ENCODE measurements around the gene ABHD17A. TPM values are rescaled to one million over a fixed set of nuclear protein-coding genes. Genes with fewer than 3 reads are reported as not detected.
A peak's percentile ranks its signal among the peaks of the same experiment; 100 is the strongest.

Gene ABHD17A
- total and polyA plus RNA-seq, 9 of the 15 experiments (the other 6 are each of a cell fraction or from before 2014, with no cell fraction given) = 0.04 to 135 (median 21.8) TPM; not detected in 1

DNA sequence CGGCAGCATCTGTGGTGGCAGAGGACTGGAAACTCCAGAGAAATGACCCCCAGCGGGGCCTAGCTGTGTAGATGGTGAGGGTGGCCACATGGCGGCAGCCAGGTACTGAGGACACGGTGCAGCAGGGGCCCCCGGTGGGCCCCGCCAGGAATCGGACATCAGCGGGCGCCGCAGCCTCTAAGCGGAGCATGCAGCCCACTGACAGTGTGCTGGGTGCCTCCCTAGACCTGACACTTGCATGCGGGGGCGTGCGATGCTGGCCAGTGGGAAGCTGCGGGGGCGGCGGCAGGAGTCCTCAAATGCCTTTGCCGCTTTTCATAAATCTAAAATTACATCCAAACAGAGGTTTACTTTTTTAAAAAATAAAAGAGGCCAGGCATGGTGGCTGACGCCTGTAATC, 36.0 kb upstream of the ABHD17A start (continued):
- no peak for TF ChIP-seq KAT7 (CRISPR knock-in tag; IDR thresholded peaks at IDR 0.05; ENCODE audit: borderline replicate concordance)

DNA sequence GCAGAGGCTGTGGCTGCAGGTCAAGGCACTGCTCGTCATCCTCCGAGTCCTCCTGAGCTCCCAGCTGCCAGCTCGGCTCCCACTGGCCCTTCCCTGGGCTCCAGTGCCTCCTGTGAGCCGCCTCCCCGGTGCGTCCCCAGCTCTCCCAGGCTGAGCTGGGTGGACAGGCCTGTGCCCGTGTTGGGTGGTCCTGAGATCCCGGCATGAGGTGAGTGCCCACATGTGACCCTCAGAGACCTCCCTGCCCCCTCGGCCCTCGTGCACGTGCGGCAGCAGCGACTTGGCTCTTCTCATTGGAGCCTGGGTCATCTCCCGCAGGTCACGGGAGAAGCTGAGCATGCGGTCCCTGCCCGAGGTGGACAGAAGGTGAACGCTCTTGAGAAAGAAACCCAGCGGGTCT, 35.3 kb upstream of the ABHD17A start:
- Histone ChIP-seq H3K36me3 (ENCODE audit: control insufficient read depth, insufficient read depth, low read length) (peaks cover 68% of the 10 kb centered on the region; the same call in 2 of the 3 replicates), H3K4me2 (ENCODE audit: insufficient read depth, low read length) (no peak overlapping the region), H3K27ac (ENCODE audit: extremely low read depth, low read depth, low read length) (no peak overlapping the region), H3K9ac (ENCODE audit: insufficient read depth in 1 of 2, low read depth in 2 of 2, low read length in 2 of 2) (peak overlapping the region in 1 of 2 experiments; percentile 61; a peak in 2 of 4 replicates), H3K79me2 (ENCODE audit: control insufficient read depth, insufficient read depth, low read length) (no peaks in the 10 kb centered on the region), H3K9me3 (replicated peaks; ENCODE audit: control insufficient read depth, insufficient read depth, low read depth, low read length) (no peaks in the 10 kb centered on the region; the same call in 1 of the 2 replicates), H3K27me3 (ENCODE audit: control insufficient read depth in 2 of 2, insufficient read depth in 2 of 2, low read length in 2 of 2) (no peaks in the 10 kb centered on the region), H4K20me1 (replicated peaks; ENCODE audit: control insufficient read depth, insufficient read depth, low read length) (no peaks in the 10 kb centered on the region), H3K4me1 (replicated peaks in 1 of 2; ENCODE audit: control insufficient read depth in 2 of 2, insufficient read depth in 2 of 2, low read length in 2 of 2) (peaks cover 0 to 41% of the 10 kb centered on the region in 2 experiments; a peak in 2 of 5 replicates), H3K4me3 (no peak overlapping the region), H3K9me1 (ENCODE audit: control insufficient read depth, insufficient read depth, low read length) (no peaks in the 10 kb centered on the region), H2AFZ (ENCODE audit: low read depth, low read length) (no peak overlapping the region)
- 95% methylated on average over 18 of the region's 19 CpGs for WGBS (ENCODE audit: insufficient coverage, low coverage, missing lambda C conversion rate)
- no peak for DNase-seq (ENCODE audit: extremely low read depth in 1 of 4, low spot score in 3 of 4)
- CTCF ChIA-PET (ENCODE audit: low intra/inter-chr PET ratio) = interaction anchor here (0.5 kb wide), 1 partner anchor 149 kb away, joined by 3 read pairs; no protein-coding TSS in a partner anchor
- TF ChIP-seq TAF7 (tag; IDR thresholded peaks at IDR 0.05) (no peak), TCF7L2 (IDR thresholded peaks at IDR 0.05; ENCODE audit: low read depth, low read length) (no peak), RBM22 (IDR thresholded peaks at IDR 0.05; ENCODE audit: low read depth, low read length, poor library complexity, severe bottlenecking) (peak; percentile 24), RHOXF2B (CRISPR knock-in tag; conservative IDR thresholded peaks at IDR 0.05) (no peak), ETS2 (tag; IDR thresholded peaks at IDR 0.05; ENCODE audit: borderline replicate concordance, poor library complexity, severe bottlenecking) (no peak), GABPB2 (CRISPR knock-in tag; conservative IDR thresholded peaks at IDR 0.05) (no peak), DEAF1 (CRISPR knock-in tag; IDR thresholded peaks at IDR 0.05) (no peak)
- no peak for FAIRE-seq
- no TSS peak for BruUV-seq (replicated peaks)
- POLR2A ChIA-PET = interaction anchor here (0.6 to 1.1 kb wide), 3 partner anchors 9 to 252 kb away, joined by 3 read pairs; no protein-coding TSS in a partner anchor
- in situ Hi-C loops (cut with MboI) = no loop called here
- no peak for ATAC-seq
- intact Hi-C loops (cut with micrococcal nuclease) = no loop called here

Measured in K562 (cell line).